ENCODE data around the gene HCN3. TPM values are rescaled to one million over a fixed set of nuclear protein-coding genes. Genes with fewer than 3 reads are reported as not detected.

Gene HCN3
- total RNA-seq, 1 experiment from 2014 or later: 19.6 TPM

DNA sequence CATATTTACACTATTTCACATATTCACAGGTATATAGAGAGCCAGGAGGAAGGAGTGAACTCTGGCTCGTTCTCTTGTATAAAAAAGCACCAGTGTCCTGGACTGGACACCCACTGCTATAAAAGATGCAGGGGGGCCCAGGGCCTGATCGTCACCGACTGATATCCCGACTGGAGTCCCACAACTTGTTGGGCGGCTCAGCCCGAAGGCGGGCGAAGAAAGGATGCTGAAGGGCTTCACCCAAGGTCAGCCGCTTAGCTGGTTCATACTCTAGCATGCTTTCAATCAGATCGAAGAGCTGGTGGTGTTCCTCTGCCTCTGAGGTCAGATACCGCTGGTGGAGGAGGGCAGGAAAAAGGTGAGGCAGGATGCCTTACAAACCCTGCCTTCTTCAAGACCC lies 14.2 kb upstream of the HCN3 start:
- TF ChIP-seq, protein P1, sequence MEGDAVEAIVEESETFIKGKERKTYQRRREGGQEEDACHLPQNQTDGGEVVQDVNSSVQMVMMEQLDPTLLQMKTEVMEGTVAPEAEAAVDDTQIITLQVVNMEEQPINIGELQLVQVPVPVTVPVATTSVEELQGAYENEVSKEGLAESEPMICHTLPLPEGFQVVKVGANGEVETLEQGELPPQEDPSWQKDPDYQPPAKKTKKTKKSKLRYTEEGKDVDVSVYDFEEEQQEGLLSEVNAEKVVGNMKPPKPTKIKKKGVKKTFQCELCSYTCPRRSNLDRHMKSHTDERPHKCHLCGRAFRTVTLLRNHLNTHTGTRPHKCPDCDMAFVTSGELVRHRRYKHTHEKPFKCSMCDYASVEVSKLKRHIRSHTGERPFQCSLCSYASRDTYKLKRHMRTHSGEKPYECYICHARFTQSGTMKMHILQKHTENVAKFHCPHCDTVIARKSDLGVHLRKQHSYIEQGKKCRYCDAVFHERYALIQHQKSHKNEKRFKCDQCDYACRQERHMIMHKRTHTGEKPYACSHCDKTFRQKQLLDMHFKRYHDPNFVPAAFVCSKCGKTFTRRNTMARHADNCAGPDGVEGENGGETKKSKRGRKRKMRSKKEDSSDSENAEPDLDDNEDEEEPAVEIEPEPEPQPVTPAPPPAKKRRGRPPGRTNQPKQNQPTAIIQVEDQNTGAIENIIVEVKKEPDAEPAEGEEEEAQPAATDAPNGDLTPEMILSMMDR (IDR thresholded peaks at IDR 0.05; ENCODE audit: unreplicated experiment): no peak
- intact Hi-C loops (cut with micrococcal nuclease; ENCODE audit: unreplicated experiment): no loop called here
- no peak overlapping the region for H3K4me3 Mint-ChIP-seq (ENCODE audit: low read depth, unreplicated experiment)
- no peak for DNase-seq
- peak overlapping the region; percentile 97 for H3K27ac Mint-ChIP-seq (ENCODE audit: unreplicated experiment)
- no TSS peak for BruUV-seq (replicated peaks)
- H3K4me1 Mint-ChIP-seq (ENCODE audit: low read depth, unreplicated experiment): peaks cover 28% of the 10 kb centered on the region
- H3K36me3 Mint-ChIP-seq (ENCODE audit: insufficient read depth, unreplicated experiment): peaks cover 75% of the 10 kb centered on the region
- no peaks in the 10 kb centered on the region for H3K27me3 Mint-ChIP-seq (ENCODE audit: unreplicated experiment)
- CTCF ChIA-PET: no interaction called here
- H3K9me3 Mint-ChIP-seq (ENCODE audit: low read depth, unreplicated experiment): no peaks in the 10 kb centered on the region

DNA sequence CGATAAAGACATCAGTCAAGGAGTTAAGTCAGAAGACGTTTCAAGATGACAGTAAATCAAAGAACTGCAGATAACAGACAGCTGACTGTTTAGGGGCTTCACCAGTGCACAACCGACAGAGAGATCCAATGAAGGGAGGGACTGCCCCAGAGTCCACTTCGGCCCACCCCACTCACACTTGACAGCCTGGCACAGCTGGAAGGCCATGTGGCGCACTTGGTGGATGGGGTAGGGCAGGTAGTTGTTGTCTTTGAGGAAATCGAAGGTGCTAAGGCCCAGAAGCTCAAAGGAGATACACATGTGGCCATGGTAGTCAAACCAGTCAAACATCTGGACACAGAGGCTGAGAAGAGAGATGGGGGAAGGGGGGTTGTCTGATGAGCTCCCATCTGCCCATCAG lies 10.7 kb upstream of the HCN3 start:
- H3K27ac Mint-ChIP-seq (ENCODE audit: unreplicated experiment): no peak overlapping the region
- H3K9me3 Mint-ChIP-seq (ENCODE audit: low read depth, unreplicated experiment): no peaks in the 10 kb centered on the region
- intact Hi-C loops (cut with micrococcal nuclease; ENCODE audit: unreplicated experiment): no loop called here
- CTCF ChIA-PET: interaction anchor here (1.6 kb wide), 1 partner anchor 57 kb away, joined by 4 read pairs; no protein-coding TSS in a partner anchor
- no TSS peak for BruUV-seq (replicated peaks)
- TF ChIP-seq, protein P1 (IDR thresholded peaks at IDR 0.05; ENCODE audit: unreplicated experiment): no peak
- peaks cover 12% of the 10 kb centered on the region for H3K4me1 Mint-ChIP-seq (ENCODE audit: low read depth, unreplicated experiment)
- H3K36me3 Mint-ChIP-seq (ENCODE audit: insufficient read depth, unreplicated experiment): peaks cover 82% of the 10 kb centered on the region
- no peak for DNase-seq
- H3K4me3 Mint-ChIP-seq (ENCODE audit: low read depth, unreplicated experiment): no peak overlapping the region
- H3K27me3 Mint-ChIP-seq (ENCODE audit: unreplicated experiment): no peaks in the 10 kb centered on the region

DNA sequence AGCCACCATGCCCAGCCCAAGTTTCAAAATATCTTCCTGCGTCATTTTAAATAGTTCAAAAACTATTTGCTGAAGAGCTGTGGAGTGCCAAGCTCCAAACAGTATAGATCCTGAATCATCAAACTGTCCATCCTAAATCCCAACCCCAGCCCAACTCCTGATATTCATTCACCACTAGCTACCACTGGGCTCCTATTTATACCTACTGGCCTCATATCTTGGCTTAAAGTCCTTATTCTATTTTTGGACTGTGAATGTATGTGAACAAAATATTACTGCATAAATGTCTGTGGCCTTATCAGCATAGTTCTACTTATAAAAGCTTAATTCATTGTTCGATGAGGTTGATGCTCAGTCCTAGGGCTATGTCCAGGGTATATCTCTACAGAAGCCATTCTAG lies 9.9 kb upstream of the HCN3 start:
- DNase-seq: no peak
- H3K27me3 Mint-ChIP-seq (ENCODE audit: unreplicated experiment): no peaks in the 10 kb centered on the region
- intact Hi-C loops (cut with micrococcal nuclease; ENCODE audit: unreplicated experiment): no loop called here
- H3K4me1 Mint-ChIP-seq (ENCODE audit: low read depth, unreplicated experiment): peaks cover 6% of the 10 kb centered on the region
- CTCF ChIA-PET: no interaction called here
- H3K4me3 Mint-ChIP-seq (ENCODE audit: low read depth, unreplicated experiment): no peak overlapping the region
- BruUV-seq (replicated peaks): no TSS peak
- no peaks in the 10 kb centered on the region for H3K9me3 Mint-ChIP-seq (ENCODE audit: low read depth, unreplicated experiment)
- peak overlapping the region; percentile 5 for H3K27ac Mint-ChIP-seq (ENCODE audit: unreplicated experiment)
- TF ChIP-seq, protein P1 (IDR thresholded peaks at IDR 0.05; ENCODE audit: unreplicated experiment): no peak
- H3K36me3 Mint-ChIP-seq (ENCODE audit: insufficient read depth, unreplicated experiment): peaks cover 82% of the 10 kb centered on the region

DNA sequence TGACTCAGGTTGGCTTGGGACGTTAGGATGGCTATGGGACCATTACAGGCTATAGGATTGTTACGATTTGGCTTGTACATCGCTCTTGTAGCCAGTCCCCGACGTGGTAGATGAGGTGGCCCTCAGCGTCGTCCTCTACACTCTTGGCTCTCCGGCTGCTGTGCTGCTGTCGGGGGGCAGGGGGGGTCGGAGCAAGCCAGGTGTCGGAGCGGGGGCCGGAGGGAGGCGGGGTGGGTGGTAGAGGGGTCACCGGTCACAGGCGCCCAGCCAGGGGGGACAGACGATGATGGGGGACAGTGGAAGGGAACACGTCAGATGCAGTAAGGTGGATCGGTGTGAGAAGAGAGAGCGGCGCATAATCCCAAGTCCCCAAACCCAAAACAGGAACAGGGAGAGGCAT lies 8.6 kb upstream of the HCN3 start:
- DNase-seq: no peak
- BruUV-seq (replicated peaks): no TSS peak
- Mint-ChIP-seq H3K9me3 (ENCODE audit: low read depth, unreplicated experiment) (no peaks in the 10 kb centered on the region), H3K4me3 (ENCODE audit: low read depth, unreplicated experiment) (no peak overlapping the region), H3K27ac (ENCODE audit: unreplicated experiment) (no peak overlapping the region), H3K27me3 (ENCODE audit: unreplicated experiment) (no peaks in the 10 kb centered on the region), H3K4me1 (ENCODE audit: low read depth, unreplicated experiment) (peaks cover 6% of the 10 kb centered on the region), H3K36me3 (ENCODE audit: insufficient read depth, unreplicated experiment) (peaks cover 82% of the 10 kb centered on the region)
- TF ChIP-seq, protein P1 (IDR thresholded peaks at IDR 0.05; ENCODE audit: unreplicated experiment): no peak
- intact Hi-C loops (cut with micrococcal nuclease; ENCODE audit: unreplicated experiment): no loop called here
- CTCF ChIA-PET: no interaction called here

All from Calu3 (cell line).